ENCODE measurements around the gene RCOR1. TPM values are rescaled to one million over a fixed set of nuclear protein-coding genes. Genes with fewer than 3 reads are reported as not detected.

RCOR1 gene
- total and polyA plus RNA-seq, 2 of the 8 experiments (the other 6 are each of a cell fraction or from before 2014, with no cell fraction given), result 12.3 to 26.3 TPM

DNA sequence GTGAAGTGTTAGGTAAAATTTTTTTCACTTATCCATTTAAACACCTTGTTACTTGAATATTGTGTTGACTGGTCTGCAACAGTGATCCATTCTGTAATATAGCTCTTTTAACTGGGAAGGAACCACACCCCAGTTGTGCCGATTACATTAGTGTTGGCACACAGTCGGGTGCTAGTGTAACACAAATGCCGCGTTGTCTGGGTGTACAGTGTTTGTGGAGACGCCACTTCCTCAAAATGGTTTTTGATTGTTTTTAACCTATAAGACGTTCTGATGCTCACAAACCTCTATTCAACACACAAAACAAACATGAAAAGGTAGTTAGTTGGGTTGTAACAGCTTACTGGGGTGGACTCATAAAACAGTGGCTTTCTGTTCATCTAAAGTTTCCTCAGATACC, 136.8 kb downstream of the RCOR1 start:
- Histone ChIP-seq H3K23me2 (ENCODE audit: low read depth, low read length) (no peaks in the 10 kb centered on the region), H3K4ac (replicated peaks; ENCODE audit: insufficient read length, low read depth, low read length) (no peak overlapping the region), H3K27ac (ENCODE audit: low read depth, low read length) (no peak overlapping the region), H3K9ac (replicated peaks in 1 of 4; ENCODE audit: extremely low read depth in 1 of 4, low read depth in 3 of 4, low read length in 3 of 4) (no peak overlapping the region), H2BK12ac (ENCODE audit: low read depth, low read length) (no peak overlapping the region), H3K4me2 (ENCODE audit: insufficient read depth in 1 of 2, low read depth in 2 of 2, low read length in 2 of 2) (no peak overlapping the region), H4K8ac (ENCODE audit: extremely low read depth, insufficient read depth, low read length) (no peak overlapping the region), H3K27me3 (replicated peaks in 1 of 4; ENCODE audit: control insufficient read depth in 3 of 4, extremely low read depth in 1 of 4, insufficient read depth in 3 of 4, low read length in 3 of 4) (no peaks in the 10 kb centered on the region), H3K4me3 (ENCODE audit: extremely low read depth in 1 of 4, insufficient read depth in 2 of 4, low read depth in 3 of 4, low read length in 4 of 4) (no peak overlapping the region), H4K20me1 (replicated peaks in 1 of 2; ENCODE audit: control insufficient read depth in 1 of 2, insufficient read depth in 2 of 2, low read length in 2 of 2) (no peaks in the 10 kb centered on the region), H2AK5ac (ENCODE audit: low read depth, low read length) (no peak overlapping the region), H2BK15ac (ENCODE audit: low read length) (no peak overlapping the region), H4K5ac (ENCODE audit: insufficient read length, low read depth, low read length) (no peak overlapping the region), H3K4me1 (replicated peaks in 1 of 4; ENCODE audit: control insufficient read depth in 3 of 4, insufficient read depth in 4 of 4, low read length in 3 of 4) (peaks cover 0 to 4% (median 0%) of the 10 kb centered on the region in 4 experiments; a peak in 2 of 7 replicates), H2BK5ac (ENCODE audit: low read depth, low read length) (no peak overlapping the region), H3K23ac (ENCODE audit: insufficient read length) (no peak overlapping the region), H2BK120ac (replicated peaks; ENCODE audit: low read depth, low read length) (no peak overlapping the region), H3K56ac (replicated peaks; ENCODE audit: insufficient read length, low read depth, low read length) (no peak overlapping the region), H3K18ac (ENCODE audit: extremely low read depth, low read length) (no peak overlapping the region), H3K9me3 (ENCODE audit: insufficient read depth in 2 of 2, low read depth in 1 of 2, low read length in 1 of 2) (no peaks in the 10 kb centered on the region), H2BK20ac (ENCODE audit: low read length) (no peak overlapping the region), H3K36me3 (ENCODE audit: control insufficient read depth in 2 of 4, insufficient read depth in 4 of 4, low read length in 3 of 4) (peaks cover 3 to 43% (median 16%) of the 10 kb centered on the region in 4 experiments; a peak in 5 of 8 replicates), H4K91ac (replicated peaks; ENCODE audit: insufficient read length, low read length) (no peak overlapping the region), H3K14ac (ENCODE audit: insufficient read length) (no peak overlapping the region), H2AFZ (ENCODE audit: low read length) (no peak overlapping the region), H3K79me1 (ENCODE audit: low read depth, low read length) (no peaks in the 10 kb centered on the region; the same call in 1 of the 2 replicates), H3K79me2 (ENCODE audit: control insufficient read depth in 1 of 2, insufficient read depth in 2 of 2, low read length in 2 of 2) (no peaks in the 10 kb centered on the region)
- DNase-seq (ENCODE audit: low read depth in 1 of 2, low spot score in 2 of 2) (no peak), FAIRE-seq (no peak)
- 95% methylated on average over 6 of the region's 6 CpGs; no CpG with 5 or more reads in 1 of the 2 experiments for WGBS, 2 experiments (ENCODE audit: extremely low coverage in 1 of 2, insufficient coverage in 1 of 2, insufficient read length in 1 of 2, insufficient replicate concordance in 2 of 2, low coverage in 1 of 2, low lambda C conversion rate in 2 of 2, missing lambda C conversion rate in 1 of 2)
- POLR2A ChIA-PET (ENCODE audit: partially characterized antibody), result interaction anchor here (1.2 to 1.3 kb wide), 2 partner anchors 12 to 30 kb away, joined by 3 to 4 read pairs; no protein-coding TSS in a partner anchor
- CTCF ChIA-PET (ENCODE audit: partially characterized antibody), result interaction anchor here (0.8 to 3.8 kb wide), 5 partner anchors 12 to 149 kb away, joined by 3 to 19 read pairs (median 4); no protein-coding TSS in a partner anchor
- no peak for TF ChIP-seq NRF1 (IDR thresholded peaks at IDR 0.05; ENCODE audit: low read depth, low read length)
- no peak for TF ChIP-seq CBX8 (IDR thresholded peaks at IDR 0.05; ENCODE audit: borderline replicate concordance, low read depth, low read length)
- TF ChIP-seq YY1 (IDR thresholded peaks at IDR 0.05; ENCODE audit: low read depth, low read length), result no peak
- TF ChIP-seq KDM5A (IDR thresholded peaks at IDR 0.05; ENCODE audit: low read length), result no peak
- no peak for TF ChIP-seq SUZ12 (IDR thresholded peaks at IDR 0.05; ENCODE audit: low read length)
- TF ChIP-seq JUN (IDR thresholded peaks at IDR 0.05; ENCODE audit: low read depth, low read length), result no peak
- TF ChIP-seq ATF2 (IDR thresholded peaks at IDR 0.05; ENCODE audit: low read length), result no peak
- TF ChIP-seq BRCA1 (IDR thresholded peaks at IDR 0.05; ENCODE audit: low read depth, low read length), result no peak
- TF ChIP-seq KDM1A (IDR thresholded peaks at IDR 0.05; ENCODE audit: borderline replicate concordance, low read length), result no peak
- no peak for TF ChIP-seq BACH1 (IDR thresholded peaks at IDR 0.05; ENCODE audit: low read length)
- TF ChIP-seq HDAC2 (IDR thresholded peaks at IDR 0.05; ENCODE audit: borderline replicate concordance in 1 of 2, low read depth in 2 of 2, low read length in 2 of 2), result no peak
- TF ChIP-seq GABPA (IDR thresholded peaks at IDR 0.05; ENCODE audit: borderline replicate concordance, insufficient read depth, low read length), result no peak
